HL-60 (cell line): ENCODE measurements around the gene TM9SF1.
A peak's percentile ranks its signal among the peaks of the same experiment; 100 is the strongest.

Experiments used
- DNase-seq, 2 experiments: peaks; one replicate each; pipeline ENCODE4 v3.0.0-alpha.2; 2010 to 2020; ENCODE audit warnings: low read depth in 1 of 2, low spot score in 1 of 2
- H3K27ac ChIP-seq: fragments of 250-450 bp; sonication (Bioruptor Pico); replicated peaks from 2 replicates; pipeline ENCODE4 v1.5.1; 2020; ENCODE audit warnings: mild to moderate bottlenecking, moderate library complexity
- H3K27me3 ChIP-seq: fragments of 250-450 bp; sonication (Bioruptor Pico); 2 replicates; pipeline ENCODE4 v1.5.1; 2021; ENCODE audit warnings: mild to moderate bottlenecking, moderate library complexity; ENCODE audit not compliant: insufficient read depth, poor library complexity, severe bottlenecking
- H3K4me3 ChIP-seq: replicated peaks from 2 replicates; pipeline ENCODE4 v1.5.1; 2011; ENCODE audit warnings: mild to moderate bottlenecking, control low read depth, low read length; ENCODE audit not compliant: insufficient read depth
- CTCF ChIP-seq: IDR thresholded peaks from one replicate; pipeline ENCODE4 v1.5.1; 2011; ENCODE audit warnings: low read length, control low read depth, inconsistent platforms; ENCODE audit not compliant: insufficient read depth
- GABPA ChIP-seq: IDR thresholded peaks from 2 replicates; pipeline ENCODE4 v1.6.1; 2012; ENCODE audit warnings: low read depth
- POLR2AphosphoS5 ChIP-seq: IDR thresholded peaks from 2 replicates; pipeline ENCODE4 v1.6.1; 2012; ENCODE audit warnings: low read depth
- SPI1 ChIP-seq: IDR thresholded peaks from 2 replicates; pipeline ENCODE4 v1.6.1; 2012; ENCODE audit warnings: low read depth, mild to moderate bottlenecking, borderline replicate concordance
- TF ChIP-seq, protein P1 (sequence below): IDR thresholded peaks from 2 replicates; pipeline ENCODE4 v1.6.1; 2012; ENCODE audit warnings: low read depth; ENCODE audit not compliant: insufficient replicate concordance

TM9SF1 gene

GRCh38 chr14:24146453-24146977, 48.7 kb downstream of the TM9SF1 start, which contains the start of gene PSME2:
Gene PSME2, minus strand, starts transcription at chr14:24146610. Its CDS starts 29 bp downstream, at chr14:24146581.
- Histone ChIP-seq H3K27me3 (no peaks in the 10 kb centered on the region), H3K4me3 (peak within 1 kb of the TSS; percentile 96), H3K27ac (peak within 1 kb of the TSS; percentile 72)
- peak; percentile 90 to 93 for DNase-seq
- TF ChIP-seq CTCF (no peak), POLR2AphosphoS5 (peak; percentile 26; the same call in 1 of the 2 replicates)

GRCh38 chr14:24145690-24146452, 49.4 kb downstream of the TM9SF1 start:
- peak overlapping the region; percentile 72 for H3K27ac ChIP-seq
- DNase-seq: peak in 1 of 2 experiments; percentile 33
- TF ChIP-seq GABPA: no peak
- TF ChIP-seq CTCF: no peak
- TF ChIP-seq POLR2AphosphoS5: no peak
- no peak for TF ChIP-seq SPI1
- TF ChIP-seq, protein P1, sequence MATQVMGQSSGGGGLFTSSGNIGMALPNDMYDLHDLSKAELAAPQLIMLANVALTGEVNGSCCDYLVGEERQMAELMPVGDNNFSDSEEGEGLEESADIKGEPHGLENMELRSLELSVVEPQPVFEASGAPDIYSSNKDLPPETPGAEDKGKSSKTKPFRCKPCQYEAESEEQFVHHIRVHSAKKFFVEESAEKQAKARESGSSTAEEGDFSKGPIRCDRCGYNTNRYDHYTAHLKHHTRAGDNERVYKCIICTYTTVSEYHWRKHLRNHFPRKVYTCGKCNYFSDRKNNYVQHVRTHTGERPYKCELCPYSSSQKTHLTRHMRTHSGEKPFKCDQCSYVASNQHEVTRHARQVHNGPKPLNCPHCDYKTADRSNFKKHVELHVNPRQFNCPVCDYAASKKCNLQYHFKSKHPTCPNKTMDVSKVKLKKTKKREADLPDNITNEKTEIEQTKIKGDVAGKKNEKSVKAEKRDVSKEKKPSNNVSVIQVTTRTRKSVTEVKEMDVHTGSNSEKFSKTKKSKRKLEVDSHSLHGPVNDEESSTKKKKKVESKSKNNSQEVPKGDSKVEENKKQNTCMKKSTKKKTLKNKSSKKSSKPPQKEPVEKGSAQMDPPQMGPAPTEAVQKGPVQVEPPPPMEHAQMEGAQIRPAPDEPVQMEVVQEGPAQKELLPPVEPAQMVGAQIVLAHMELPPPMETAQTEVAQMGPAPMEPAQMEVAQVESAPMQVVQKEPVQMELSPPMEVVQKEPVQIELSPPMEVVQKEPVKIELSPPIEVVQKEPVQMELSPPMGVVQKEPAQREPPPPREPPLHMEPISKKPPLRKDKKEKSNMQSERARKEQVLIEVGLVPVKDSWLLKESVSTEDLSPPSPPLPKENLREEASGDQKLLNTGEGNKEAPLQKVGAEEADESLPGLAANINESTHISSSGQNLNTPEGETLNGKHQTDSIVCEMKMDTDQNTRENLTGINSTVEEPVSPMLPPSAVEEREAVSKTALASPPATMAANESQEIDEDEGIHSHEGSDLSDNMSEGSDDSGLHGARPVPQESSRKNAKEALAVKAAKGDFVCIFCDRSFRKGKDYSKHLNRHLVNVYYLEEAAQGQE: no peak
- H3K27me3 ChIP-seq: no peaks in the 10 kb centered on the region
- H3K4me3 ChIP-seq: peak overlapping the region; percentile 96

- Histone ChIP-seq H3K4me3 (peak overlapping the region; percentile 96), H3K27ac (no peak overlapping the region), H3K27me3 (no peaks in the 10 kb centered on the region)
- no peak for DNase-seq
- TF ChIP-seq POLR2AphosphoS5: no peak
- TF ChIP-seq, protein P1: no peak
- no peak for TF ChIP-seq CTCF
- no peak for TF ChIP-seq SPI1
- TF ChIP-seq GABPA: no peak
Observed at GRCh38 chr14:24145219-24145618, 50.0 kb downstream of the TM9SF1 start.
